Fibroblast of lung (primary cell): ENCODE data around the gene H6PD. TPM values are rescaled to one million over a fixed set of nuclear protein-coding genes. Genes with fewer than 3 reads are reported as not detected.

Source experiments
- DNase-seq, 2 donors: peaks; one replicate each; pipeline versions ENCODE4 v3.0.0 to v3.0.0-alpha.2; 2010; ENCODE audit warnings: low read depth in 2 of 2
- H2AFZ ChIP-seq: 2 replicates; pipeline ENCODE4 v1.5.1; 2012; ENCODE audit warnings: low read length, control low read depth, inconsistent platforms
- H3K27ac ChIP-seq: 2 replicates; pipeline ENCODE4 v1.5.1; 2011; ENCODE audit warnings: low read length, control low read depth; ENCODE audit not compliant: insufficient read depth
- H3K27me3 ChIP-seq: 2 replicates; pipeline ENCODE4 v1.5.1; 2011; ENCODE audit warnings: mild to moderate bottlenecking, low read length; ENCODE audit not compliant: control insufficient read depth, insufficient read depth
- H3K36me3 ChIP-seq: 2 replicates; pipeline ENCODE4 v1.5.1; 2011; ENCODE audit warnings: low read length; ENCODE audit not compliant: control insufficient read depth, insufficient read depth
- H3K4me1 ChIP-seq: 2 replicates; pipeline ENCODE4 v1.5.1; 2011; ENCODE audit warnings: low read length; ENCODE audit not compliant: control insufficient read depth, insufficient read depth; ENCODE audit errors: extremely low read depth
- H3K4me2 ChIP-seq: 2 replicates; pipeline ENCODE4 v1.5.1; 2011; ENCODE audit warnings: low read length, control low read depth; ENCODE audit not compliant: insufficient read depth; ENCODE audit errors: extremely low read depth
- H3K4me3 ChIP-seq, 4 experiments: fragments of 200-600 bp in 1 of 4; sonication (generic) in 1 of 4; replicated peaks in 1 of 4; 2 replicates each; pipeline ENCODE4 v1.5.1; 2011 to 2016; ENCODE audit warnings: low read length in 4 of 4, low read depth in 3 of 4, mild to moderate bottlenecking in 3 of 4, control low read depth in 2 of 4, inconsistent platforms in 1 of 4, mixed read lengths in 1 of 4; ENCODE audit not compliant: insufficient read depth in 1 of 4; ENCODE audit errors: control extremely low read depth in 1 of 4
- H3K79me2 ChIP-seq: 2 replicates; pipeline ENCODE4 v1.5.1; 2012; ENCODE audit warnings: mild to moderate bottlenecking, low read length, inconsistent platforms; ENCODE audit not compliant: control insufficient read depth, insufficient read depth
- H3K9ac ChIP-seq: 2 replicates; pipeline ENCODE4 v1.5.1; 2011; ENCODE audit warnings: mild to moderate bottlenecking, low read length, control low read depth; ENCODE audit not compliant: insufficient read depth
- H3K9me3 ChIP-seq: 2 replicates; pipeline ENCODE4 v1.5.1; 2012; ENCODE audit warnings: low read depth, low read length; ENCODE audit not compliant: control insufficient read depth, insufficient read depth
- H4K20me1 ChIP-seq: 2 replicates; pipeline ENCODE4 v1.5.1; 2011; ENCODE audit warnings: low read length; ENCODE audit not compliant: control insufficient read depth, insufficient read depth; ENCODE audit errors: extremely low read depth
- CTCF ChIP-seq, 2 donors: IDR thresholded peaks in 1 of 2; conservative IDR thresholded peaks in 1 of 2; 1 replicate in 1 of 2; 2 replicates in 1 of 2; pipeline ENCODE4 v1.5.1; 2011 to 2012; ENCODE audit warnings: low read length in 2 of 2, control low read depth in 1 of 2, inconsistent platforms in 1 of 2, low read depth in 1 of 2, mild to moderate bottlenecking in 1 of 2
- EZH2 ChIP-seq: IDR thresholded peaks from 2 replicates; pipeline ENCODE4 v1.5.1; 2012; ENCODE audit warnings: low read length, control low read depth, mild to moderate bottlenecking; ENCODE audit errors: missing control alignments
- polyA plus RNA-seq, 2 donors: library from polyadenylated mRNA; depleted of rRNA in 1 of 2; stranded (reverse) in 1 of 2; unstranded in 1 of 2; fragments of >200 nt; gene quantifications; 2 replicates each; pipeline ENCODE4 v1.2.1, GENCODE V29; 2011 to 2012; ENCODE audit warnings: missing spikeins in 1 of 2
- total RNA-seq: library from RNA; depleted of rRNA; stranded (reverse); fragments of >200 nt; gene quantifications from 2 replicates; pipeline ENCODE4 v1.2.1, GENCODE V29; 2014

H6PD gene
- total and polyA plus RNA-seq, 2 donors (not counting 1 experiment from before 2014, with no cell fraction given), result 15.2 to 23.5 TPM

- TF ChIP-seq CTCF (conservative IDR thresholded peaks at IDR 0.05 in 1 of 2, IDR thresholded peaks at IDR 0.05 in 1 of 2; ENCODE audit: low read depth in 1 of 2, low read length in 2 of 2) (no peak), EZH2 (no peak)
- no peak overlapping the region for H2AFZ ChIP-seq
- no peak overlapping the region for H3K4me3 ChIP-seq
- H3K79me2 ChIP-seq, result no peaks in the 10 kb centered on the region
- no peak overlapping the region for H3K27ac ChIP-seq
- no peaks in the 10 kb centered on the region for H3K27me3 ChIP-seq
- H3K4me2 ChIP-seq, result no peak overlapping the region
- H3K4me1 ChIP-seq, result no peaks in the 10 kb centered on the region
- DNase-seq, result no peak
- H4K20me1 ChIP-seq, result no peaks in the 10 kb centered on the region
- H3K9me3 ChIP-seq, result no peaks in the 10 kb centered on the region
- H3K9ac ChIP-seq, result no peak overlapping the region
- H3K36me3 ChIP-seq, result no peaks in the 10 kb centered on the region
These were observed 21.8 kb upstream of the H6PD start for GRCh38 chr1:9212735-9213134.

DNA sequence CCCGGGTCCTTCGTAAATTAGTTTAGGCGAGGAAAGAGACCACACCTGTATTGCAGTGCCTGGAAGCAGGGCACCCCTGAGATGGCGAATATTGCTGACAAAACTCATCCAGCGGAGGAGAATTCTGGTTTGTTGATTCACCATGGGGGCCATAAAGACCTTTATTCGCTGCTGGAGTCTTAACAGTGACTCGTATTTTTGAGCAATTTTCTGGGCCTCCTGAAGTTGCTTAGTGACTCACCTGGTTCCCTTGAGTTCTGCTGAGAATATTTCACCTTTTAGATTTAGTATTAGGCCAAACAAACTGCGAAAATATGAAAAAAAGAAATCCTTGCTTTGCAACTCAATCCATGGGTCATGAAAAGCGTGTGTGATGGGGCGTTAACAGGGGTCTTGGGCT is 20.6 kb upstream of the H6PD start:
- Histone ChIP-seq H3K79me2 (no peaks in the 10 kb centered on the region), H3K27me3 (no peaks in the 10 kb centered on the region), H3K36me3 (no peaks in the 10 kb centered on the region), H4K20me1 (no peaks in the 10 kb centered on the region), H3K4me2 (no peak overlapping the region), H3K4me3 (no peak overlapping the region), H2AFZ (no peak overlapping the region), H3K9ac (no peak overlapping the region), H3K4me1 (no peaks in the 10 kb centered on the region), H3K9me3 (no peaks in the 10 kb centered on the region), H3K27ac (no peak overlapping the region)
- TF ChIP-seq EZH2 (no peak), CTCF (conservative IDR thresholded peaks at IDR 0.05 in 1 of 2, IDR thresholded peaks at IDR 0.05 in 1 of 2; ENCODE audit: low read depth in 1 of 2, low read length in 2 of 2) (no peak)
- no peak for DNase-seq

DNA sequence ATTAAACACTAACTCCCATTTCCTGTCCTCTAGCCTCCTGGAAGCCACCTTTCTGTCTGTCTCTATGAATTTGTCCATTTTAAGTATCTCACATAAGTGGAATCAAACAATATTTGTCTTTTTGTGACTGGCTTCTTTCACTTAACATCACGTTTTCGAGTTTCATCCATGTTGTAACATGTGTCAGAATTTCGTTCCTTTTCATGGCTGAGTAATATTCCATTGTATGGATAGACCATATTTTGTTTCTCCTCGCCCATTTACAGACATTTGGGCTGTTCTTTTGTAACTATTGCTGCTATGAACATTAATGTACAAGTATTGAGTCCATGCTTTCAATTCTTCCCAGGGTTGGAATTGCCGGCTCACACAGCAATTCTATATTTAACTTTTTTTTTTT is 15.7 kb upstream of the H6PD start:
- H3K4me1 ChIP-seq, result no peaks in the 10 kb centered on the region
- no peaks in the 10 kb centered on the region for H3K9me3 ChIP-seq
- no peak overlapping the region for H3K9ac ChIP-seq
- H2AFZ ChIP-seq, result no peak overlapping the region
- no peak overlapping the region for H3K27ac ChIP-seq
- no peak overlapping the region for H3K4me3 ChIP-seq
- no peak overlapping the region for H3K4me2 ChIP-seq
- no peaks in the 10 kb centered on the region for H4K20me1 ChIP-seq
- no peaks in the 10 kb centered on the region for H3K36me3 ChIP-seq
- no peak for TF ChIP-seq EZH2
- no peak for TF ChIP-seq CTCF (conservative IDR thresholded peaks at IDR 0.05 in 1 of 2, IDR thresholded peaks at IDR 0.05 in 1 of 2; ENCODE audit: low read depth in 1 of 2, low read length in 2 of 2)
- no peak for DNase-seq
- H3K79me2 ChIP-seq, result no peaks in the 10 kb centered on the region
- no peaks in the 10 kb centered on the region for H3K27me3 ChIP-seq
